Measurements from ENCODE around the gene ATP1A2.

ATP1A2 gene

GRCh38 chr1:160171980-160172379 is 56.4 kb downstream of the ATP1A2 start:
- DNase-seq (ENCODE audit: low spot score): no peak

GRCh38 chr1:160177231-160177630 is 61.7 kb downstream of the ATP1A2 start:
- DNase-seq (ENCODE audit: low spot score): no peak

GRCh38 chr1:160177667-160178066 is 62.1 kb downstream of the ATP1A2 start:
- no peak for DNase-seq (ENCODE audit: low spot score)

- DNase-seq (ENCODE audit: low spot score): no peak
Measured at GRCh38 chr1:160178731-160179130, 63.2 kb downstream of the ATP1A2 start.

GRCh38 chr1:160179336-160179735 is 63.8 kb downstream of the ATP1A2 start:
- DNase-seq (ENCODE audit: low spot score): no peak

GRCh38 chr1:160186246-160186645 is 70.7 kb downstream of the ATP1A2 start:
- DNase-seq (ENCODE audit: low spot score): no peak

- DNase-seq (ENCODE audit: low spot score): no peak
Measured at GRCh38 chr1:160186729-160187128, 71.2 kb downstream of the ATP1A2 start.

- no peak for DNase-seq (ENCODE audit: low spot score)
Measured at GRCh38 chr1:160187407-160187806, 71.8 kb downstream of the ATP1A2 start.

- DNase-seq (ENCODE audit: low spot score): no peak
Measured at GRCh38 chr1:160188341-160188740, 72.8 kb downstream of the ATP1A2 start.

GRCh38 chr1:160189649-160190625 is 74.4 kb downstream of the ATP1A2 start, which contains the start of gene CASQ1:
TSS of gene CASQ1 (plus strand) at chr1:160190575. CDS start at chr1:160190752, 177 bp downstream.
- DNase-seq (ENCODE audit: low spot score): peak; percentile 45

- no peak for DNase-seq (ENCODE audit: low spot score)
Measured at GRCh38 chr1:160191756-160192155, 76.2 kb downstream of the ATP1A2 start.

GRCh38 chr1:160192234-160192633 is 76.7 kb downstream of the ATP1A2 start:
- DNase-seq (ENCODE audit: low spot score): no peak
